Panc1 (cell line): Measurements from ENCODE around the gene CCDC159. TPM values are rescaled to one million over a fixed set of nuclear protein-coding genes. Genes with fewer than 3 reads are reported as not detected.

Experiments used
- ATAC-seq: fragments of 200-7000 bp; cut with Tn5 transposase; 2 replicates; pipeline ENCODE4 v1.9.1; 2020; ENCODE audit warnings: mild to moderate bottlenecking, moderate library complexity
- BruUV-seq: library from RNA; stranded (reverse); fragments of 400-500 nt; replicated peaks from 2 replicates; lab custom pipeline; 2021; lab: Mats Ljungman, UMichigan
- CTCF ChIA-PET: fragments of 300-600 bp; sonication (Branson Sonifier 250); formaldehyde crosslinking; loops from one replicate; lab custom pipeline; 2022; ENCODE audit warnings: antibody characterized with exemption; lab: Charles Lee
- POLR2A ChIA-PET: fragments of 300-600 bp; sonication (Branson Sonifier 250); formaldehyde crosslinking; loops from one replicate; lab custom pipeline; 2022; ENCODE audit warnings: antibody characterized with exemption; lab: Charles Lee
- DNase-seq: peaks from one replicate; pipeline ENCODE4 v3.0.0-alpha.2; 2010; ENCODE audit warnings: low read depth, low spot score
- H3K27ac ChIP-seq: 2 replicates; pipeline ENCODE4 v1.5.1; 2011; ENCODE audit warnings: mild to moderate bottlenecking, low read length, inconsistent platforms
- H3K27me3 ChIP-seq: fragments of 200-500 bp; sonication (Bioruptor generic); 2 replicates; pipeline ENCODE4 v1.6.0; 2014; ENCODE audit warnings: low read length, inconsistent platforms; ENCODE audit not compliant: control insufficient read depth, insufficient read depth
- H3K36me3 ChIP-seq: fragments of 200-500 bp; sonication (Bioruptor generic); 2 replicates; pipeline ENCODE4 v1.5.1; 2014; ENCODE audit warnings: inconsistent platforms, mild to moderate bottlenecking, low read length, moderate library complexity; ENCODE audit not compliant: control insufficient read depth, insufficient read depth
- H3K4me1 ChIP-seq: 2 replicates; pipeline ENCODE4 v1.5.1; 2011; ENCODE audit warnings: inconsistent platforms, mild to moderate bottlenecking, low read length, moderate library complexity; ENCODE audit not compliant: control insufficient read depth, insufficient read depth
- H3K4me3 ChIP-seq, 2 experiments: 2 replicates each; pipeline ENCODE4 v1.5.1; 2011 to 2012; ENCODE audit warnings: low read depth in 2 of 2, low read length in 2 of 2, mild to moderate bottlenecking in 2 of 2, inconsistent platforms in 1 of 2, moderate library complexity in 1 of 2
- H3K9me3 ChIP-seq: fragments of 200-500 bp; sonication (Bioruptor generic); 2 replicates; pipeline ENCODE4 v1.5.1; 2014; ENCODE audit warnings: low read depth, mild to moderate bottlenecking, inconsistent platforms, low read length, moderate library complexity; ENCODE audit not compliant: control insufficient read depth, insufficient read depth
- CTCF ChIP-seq: fragments of 450-650 bp; IDR thresholded peaks from 2 replicates; pipeline ENCODE4 v1.5.1; 2017; ENCODE audit warnings: mild to moderate bottlenecking
- POLR2AphosphoS5 ChIP-seq: IDR thresholded peaks from 2 replicates; pipeline ENCODE4 v1.6.1; 2012; ENCODE audit warnings: mild to moderate bottlenecking, low read depth, low read length, moderate library complexity
- REST ChIP-seq, 2 experiments: IDR thresholded peaks; 2 replicates each; pipeline ENCODE4 v1.6.1; 2011 to 2012; ENCODE audit warnings: low read depth in 2 of 2, control low read depth in 1 of 2, low read length in 1 of 2, mild to moderate bottlenecking in 1 of 2, moderate library complexity in 1 of 2; ENCODE audit not compliant: insufficient read depth in 1 of 2
- SIN3A ChIP-seq: IDR thresholded peaks from 2 replicates; pipeline ENCODE4 v1.6.1; 2012; ENCODE audit warnings: low read depth, mild to moderate bottlenecking, low read length, moderate library complexity, borderline replicate concordance; ENCODE audit not compliant: insufficient read depth
- TCF7L2 ChIP-seq: IDR thresholded peaks from 2 replicates; pipeline ENCODE4 v1.6.1; 2011; ENCODE audit warnings: mild to moderate bottlenecking, low read depth, low read length, inconsistent platforms
- in situ Hi-C: cut with HindIII; loops from 2 replicates; pipeline ENCODE4 v1.10.0; 2016; ENCODE audit warnings: low sequenced_read_pairs, low pct_unique_long_range_greater_than_20kb
- intact Hi-C: fragments of 100-400 bp; cut with micrococcal nuclease; formaldehyde crosslinking; loops from one replicate; pipeline ENCODE4 v1.10.0; 2022; ENCODE audit not compliant: unreplicated experiment
- total RNA-seq: library from RNA; stranded (reverse); gene quantifications from one replicate; pipeline ENCODE4 v1.2.1, GENCODE V29; 2021; ENCODE audit not compliant: unreplicated experiment

CCDC159 gene
- total RNA-seq, 1 experiment from 2014 or later: 46.6 TPM

- CTCF ChIA-PET: no interaction called here
- BruUV-seq: no TSS peak
Measured at GRCh38 chr19:11330127-11330526, 16.2 kb upstream of the CCDC159 start.

GRCh38 chr19:11331502-11331901 is 14.8 kb upstream of the CCDC159 start:
- Histone ChIP-seq H3K27me3 (no peaks in the 10 kb centered on the region), H3K36me3 (no peaks in the 10 kb centered on the region; the same call in 1 of the 2 replicates), H3K4me1 (no peaks in the 10 kb centered on the region), H3K4me3 (no peak overlapping the region), H3K27ac (no peak overlapping the region), H3K9me3 (no peaks in the 10 kb centered on the region)
- TF ChIP-seq REST (IDR thresholded peaks at IDR 0.05; ENCODE audit: insufficient read depth in 1 of 2, low read depth in 2 of 2, low read length in 1 of 2): no peak
- no peak for TF ChIP-seq TCF7L2
- no peak for TF ChIP-seq SIN3A
- TF ChIP-seq POLR2AphosphoS5: no peak
- TF ChIP-seq CTCF: no peak
- intact Hi-C loops (no loop called here), in situ Hi-C loops (no loop called here)
- CTCF ChIA-PET: no interaction called here
- DNase-seq (no peak), ATAC-seq (no peak)
- no TSS peak for BruUV-seq
- POLR2A ChIA-PET: no interaction called here

More at GRCh38 chr19:11330127-11330526, 16.2 kb upstream of the CCDC159 start:
- H3K4me1 ChIP-seq: no peaks in the 10 kb centered on the region
- no peak overlapping the region for H3K4me3 ChIP-seq
- POLR2A ChIA-PET: interaction anchor here (0.6 kb wide), 1 partner anchor 15 kb away, joined by 8 read pairs; no protein-coding TSS in a partner anchor
- no peak overlapping the region for H3K27ac ChIP-seq
- ATAC-seq (no peak), DNase-seq (no peak)
- TF ChIP-seq SIN3A (no peak), TCF7L2 (no peak), CTCF (no peak), POLR2AphosphoS5 (no peak), REST (IDR thresholded peaks at IDR 0.05; ENCODE audit: insufficient read depth in 1 of 2, low read depth in 2 of 2, low read length in 1 of 2) (no peak)
- in situ Hi-C loops: no loop called here
- no peaks in the 10 kb centered on the region for H3K27me3 ChIP-seq
- H3K9me3 ChIP-seq: no peaks in the 10 kb centered on the region
- H3K36me3 ChIP-seq: no peaks in the 10 kb centered on the region; the same call in 1 of the 2 replicates
- intact Hi-C loops: no loop called here
